ENCODE results near the gene EPHA8.

GRCh38 chr1:22528451-22528850, 34.8 kb upstream of the EPHA8 start:
- no peak for TF ChIP-seq EP300 (IDR thresholded peaks at IDR 0.05)
- TF ChIP-seq CTCF (IDR thresholded peaks at IDR 0.05) = no peak
- TF ChIP-seq POLR2A (IDR thresholded peaks at IDR 0.05) = no peak
